ENCODE results near the gene MYL6B. TPM values are rescaled to one million over a fixed set of nuclear protein-coding genes. Genes with fewer than 3 reads are reported as not detected.
A peak's percentile ranks its signal among the peaks of the same experiment; 100 is the strongest.

Gene MYL6B
- total and polyA plus RNA-seq, 2 donors (not counting 1 experiment from before 2014, with no cell fraction given), result 71.7 to 87.7 TPM

DNA sequence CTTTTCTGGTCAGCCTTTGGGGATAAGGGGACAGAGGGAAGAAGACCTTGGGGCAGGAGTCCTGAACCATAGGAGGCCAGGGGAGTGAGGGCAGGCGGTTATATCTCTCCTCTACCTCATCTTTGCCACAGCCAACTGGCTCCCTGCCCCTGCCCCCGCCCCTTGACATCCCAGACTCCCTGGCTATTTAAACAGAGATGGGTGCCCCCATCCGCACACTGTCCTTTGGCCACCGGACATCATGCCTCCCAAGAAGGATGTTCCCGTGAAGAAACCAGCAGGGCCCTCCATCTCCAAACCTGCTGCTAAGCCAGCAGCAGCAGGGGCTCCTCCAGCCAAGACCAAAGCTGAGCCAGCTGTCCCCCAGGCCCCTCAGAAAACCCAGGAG lies 1.3 kb downstream of the MYL6B start:
- TF ChIP-seq EZH2 (IDR thresholded peaks at IDR 0.05; ENCODE audit: low read length, missing control alignments) (no peak), CTCF (conservative IDR thresholded peaks at IDR 0.05 in 1 of 2, IDR thresholded peaks at IDR 0.05 in 1 of 2; ENCODE audit: low read depth in 1 of 2, low read length in 2 of 2) (no peak)
- Histone ChIP-seq H3K9me3 (ENCODE audit: control insufficient read depth, insufficient read depth, low read depth, low read length) (no peaks in the 10 kb centered on the region), H2AFZ (ENCODE audit: low read length) (no peak overlapping the region), H4K20me1 (ENCODE audit: control insufficient read depth, extremely low read depth, insufficient read depth, low read length) (no peaks in the 10 kb centered on the region), H3K27me3 (ENCODE audit: control insufficient read depth, insufficient read depth, low read length) (no peaks in the 10 kb centered on the region), H3K36me3 (ENCODE audit: control insufficient read depth, insufficient read depth, low read length) (no peaks in the 10 kb centered on the region), H3K9ac (ENCODE audit: insufficient read depth, low read length) (no peak overlapping the region), H3K4me3 (replicated peaks in 1 of 4; ENCODE audit: control extremely low read depth in 1 of 4, insufficient read depth in 1 of 4, low read depth in 3 of 4, low read length in 4 of 4) (peak overlapping the region in 1 of 4 experiments; percentile 83), H3K4me2 (ENCODE audit: extremely low read depth, insufficient read depth, low read length) (peak overlapping the region; percentile 86), H3K4me1 (ENCODE audit: control insufficient read depth, extremely low read depth, insufficient read depth, low read length) (peaks cover 16% of the 10 kb centered on the region), H3K79me2 (ENCODE audit: control insufficient read depth, insufficient read depth, low read length) (peaks cover 10% of the 10 kb centered on the region), H3K27ac (ENCODE audit: insufficient read depth, low read length) (no peak overlapping the region)
- no peak for DNase-seq (ENCODE audit: low read depth in 2 of 2)

GRCh38 chr12:56154246-56154771 lies 1.9 kb downstream of the MYL6B start:
- Histone ChIP-seq H3K27me3 (ENCODE audit: control insufficient read depth, insufficient read depth, low read length) (no peaks in the 10 kb centered on the region), H2AFZ (ENCODE audit: low read length) (no peak overlapping the region), H3K4me1 (ENCODE audit: control insufficient read depth, extremely low read depth, insufficient read depth, low read length) (peaks cover 16% of the 10 kb centered on the region), H3K36me3 (ENCODE audit: control insufficient read depth, insufficient read depth, low read length) (no peaks in the 10 kb centered on the region), H3K9me3 (ENCODE audit: control insufficient read depth, insufficient read depth, low read depth, low read length) (no peaks in the 10 kb centered on the region), H3K4me3 (replicated peaks in 1 of 4; ENCODE audit: control extremely low read depth in 1 of 4, insufficient read depth in 1 of 4, low read depth in 3 of 4, low read length in 4 of 4) (no peak overlapping the region), H3K79me2 (ENCODE audit: control insufficient read depth, insufficient read depth, low read length) (peaks cover 17% of the 10 kb centered on the region), H3K27ac (ENCODE audit: insufficient read depth, low read length) (no peak overlapping the region), H3K4me2 (ENCODE audit: extremely low read depth, insufficient read depth, low read length) (peak overlapping the region; percentile 2), H3K9ac (ENCODE audit: insufficient read depth, low read length) (no peak overlapping the region), H4K20me1 (ENCODE audit: control insufficient read depth, extremely low read depth, insufficient read depth, low read length) (no peaks in the 10 kb centered on the region)
- DNase-seq (ENCODE audit: low read depth in 2 of 2), result no peak
- TF ChIP-seq CTCF (conservative IDR thresholded peaks at IDR 0.05 in 1 of 2, IDR thresholded peaks at IDR 0.05 in 1 of 2; ENCODE audit: low read depth in 1 of 2, low read length in 2 of 2) (no peak), EZH2 (IDR thresholded peaks at IDR 0.05; ENCODE audit: low read length, missing control alignments) (no peak)

DNA sequence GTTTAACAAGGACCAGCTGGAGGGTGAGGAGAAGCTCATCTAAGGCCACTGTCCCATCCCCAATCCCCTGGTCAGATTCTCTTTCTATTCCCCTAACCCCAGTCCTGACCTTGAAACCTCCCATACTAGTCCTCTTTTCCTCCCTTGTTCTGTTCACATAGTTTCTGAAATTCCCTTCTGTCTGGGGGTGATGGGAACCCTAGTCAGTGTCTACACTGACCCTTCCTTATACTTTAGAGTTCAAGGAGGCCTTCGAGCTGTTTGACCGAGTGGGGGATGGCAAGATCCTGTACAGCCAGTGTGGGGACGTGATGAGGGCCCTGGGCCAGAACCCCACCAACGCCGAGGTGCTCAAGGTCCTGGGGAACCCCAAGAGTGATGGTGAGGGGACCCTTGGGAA lies 2.4 kb downstream of the MYL6B start:
- Histone ChIP-seq H3K79me2 (ENCODE audit: control insufficient read depth, insufficient read depth, low read length) (peaks cover 22% of the 10 kb centered on the region), H3K36me3 (ENCODE audit: control insufficient read depth, insufficient read depth, low read length) (peaks cover 4% of the 10 kb centered on the region), H3K27me3 (ENCODE audit: control insufficient read depth, insufficient read depth, low read length) (no peaks in the 10 kb centered on the region), H2AFZ (ENCODE audit: low read length) (no peak overlapping the region), H4K20me1 (ENCODE audit: control insufficient read depth, extremely low read depth, insufficient read depth, low read length) (no peaks in the 10 kb centered on the region), H3K4me3 (replicated peaks in 1 of 4; ENCODE audit: control extremely low read depth in 1 of 4, insufficient read depth in 1 of 4, low read depth in 3 of 4, low read length in 4 of 4) (no peak overlapping the region), H3K4me2 (ENCODE audit: extremely low read depth, insufficient read depth, low read length) (no peak overlapping the region), H3K9me3 (ENCODE audit: control insufficient read depth, insufficient read depth, low read depth, low read length) (no peaks in the 10 kb centered on the region), H3K27ac (ENCODE audit: insufficient read depth, low read length) (no peak overlapping the region), H3K9ac (ENCODE audit: insufficient read depth, low read length) (no peak overlapping the region), H3K4me1 (ENCODE audit: control insufficient read depth, extremely low read depth, insufficient read depth, low read length) (peaks cover 16% of the 10 kb centered on the region)
- TF ChIP-seq CTCF (conservative IDR thresholded peaks at IDR 0.05 in 1 of 2, IDR thresholded peaks at IDR 0.05 in 1 of 2; ENCODE audit: low read depth in 1 of 2, low read length in 2 of 2) (no peak), EZH2 (IDR thresholded peaks at IDR 0.05; ENCODE audit: low read length, missing control alignments) (no peak)
- no peak for DNase-seq (ENCODE audit: low read depth in 2 of 2)

All from fibroblast of lung (primary cell).